GM23248 (cell line): ENCODE data around the gene NF1.

Experiments used
- EZH2 ChIP-seq: fragments of 200-600 bp; sonication (generic); IDR thresholded peaks from 2 replicates; pipeline ENCODE4 v1.6.1; 2018; ENCODE audit warnings: antibody characterized with exemption, mild to moderate bottlenecking; ENCODE audit not compliant: insufficient read depth, poor library complexity, severe bottlenecking
- EZH2phosphoT487 ChIP-seq: fragments of 200-600 bp; sonication (generic); IDR thresholded peaks from 2 replicates; pipeline ENCODE4 v1.6.1; 2018; ENCODE audit warnings: antibody characterized with exemption, moderate library complexity, mild to moderate bottlenecking, low read depth; ENCODE audit not compliant: insufficient read depth

GRCh38 chr17:31101943-31102342 is 7.2 kb downstream of the NF1 start:
- TF ChIP-seq EZH2 = no peak
- no peak for TF ChIP-seq EZH2phosphoT487
